HepG2 (cell line): ENCODE measurements around the gene LRTM2. TPM values are rescaled to one million over a fixed set of nuclear protein-coding genes. Genes with fewer than 3 reads are reported as not detected.
A peak's percentile ranks its signal among the peaks of the same experiment; 100 is the strongest.

Experiments used
- ATAC-seq: fragments of 200-7000 bp; cut with Tn5 transposase; 3 replicates; pipeline ENCODE4 v1.9.1; 2020; ENCODE audit warnings: mild to moderate bottlenecking, moderate library complexity
- BruUV-seq: library from RNA; stranded (reverse); fragments of 400-500 nt; replicated peaks from 2 replicates; lab custom pipeline; 2021; lab: Mats Ljungman, UMichigan
- CTCF ChIA-PET: fragments of 300-600 bp; formaldehyde crosslinking; extraction: SDS; loops from one replicate; lab custom pipeline; 2021; ENCODE audit warnings: low total read pairs, inconsistent platforms, low intra/inter-chr PET ratio; lab: Yijun Ruan, JAX
- POLR2A ChIA-PET: fragments of 350-600 bp; sonication (Branson Sonifier 250); formaldehyde crosslinking; loops from one replicate; lab custom pipeline; 2020; ENCODE audit warnings: antibody characterized with exemption, inconsistent platforms; lab: Yijun Ruan, JAX
- DNase-seq: peaks from one replicate; pipeline ENCODE4 v3.0.0-alpha.2; 2015; ENCODE audit warnings: low spot score
- FAIRE-seq: peaks from 3 replicates; lab custom pipeline; 2011; peaks lifted over from hg19 to GRCh38; lab: Jason Lieb, UNC
- H2AFZ ChIP-seq: one replicate; pipeline ENCODE4 v1.6.1; 2011; ENCODE audit warnings: low read length, inconsistent platforms
- H3K27ac ChIP-seq: fragments of 300-600 bp; 3 replicates; pipeline ENCODE4 v1.8.0; 2011; ENCODE audit warnings: mixed run types, mild to moderate bottlenecking, mixed read lengths, low read length, inconsistent platforms; ENCODE audit not compliant: insufficient read depth; ENCODE audit errors: extremely low read length
- H3K27me3 ChIP-seq, 2 experiments: fragments of 200-600 bp in 1 of 2; 2 replicates in 1 of 2; 3 replicates in 1 of 2; pipeline versions ENCODE4 v1.6.0 to v1.8.0; 2011; ENCODE audit warnings: low read length in 2 of 2, mild to moderate bottlenecking in 2 of 2, moderate library complexity in 2 of 2, inconsistent platforms in 1 of 2; ENCODE audit not compliant: insufficient read depth in 2 of 2, control insufficient read depth in 1 of 2
- H3K36me3 ChIP-seq, 2 experiments: fragments of 200-600 bp in 1 of 2; replicated peaks in 1 of 2; 2 replicates in 1 of 2; 3 replicates in 1 of 2; pipeline versions ENCODE4 v1.5.1 to v1.8.0; 2011; ENCODE audit warnings: low read length in 2 of 2, inconsistent platforms in 1 of 2; ENCODE audit not compliant: insufficient read depth in 2 of 2, control insufficient read depth in 1 of 2
- H3K4me1 ChIP-seq: 2 replicates; pipeline ENCODE4 v1.5.1; 2012; ENCODE audit warnings: low read length, inconsistent platforms; ENCODE audit not compliant: insufficient read depth
- H3K4me2 ChIP-seq: 2 replicates; pipeline ENCODE4 v1.6.0; 2011; ENCODE audit warnings: low read depth, low read length, inconsistent platforms
- H3K4me3 ChIP-seq, 3 experiments: fragments of 200-600 bp in 1 of 3; sonication (generic), shearing (Covaris generic) in 1 of 3; replicated peaks in 1 of 3; 2 replicates each; pipeline ENCODE4 v1.5.1; 2011 to 2016; ENCODE audit warnings: low read length in 3 of 3, inconsistent platforms in 2 of 3, low read depth in 2 of 3, mild to moderate bottlenecking in 2 of 3, control low read depth in 1 of 3, mixed read lengths in 1 of 3; ENCODE audit not compliant: insufficient read depth in 1 of 3
- H3K79me2 ChIP-seq: one replicate; pipeline ENCODE4 v1.6.1; 2011; ENCODE audit warnings: low read length, inconsistent platforms; ENCODE audit not compliant: insufficient read depth
- H3K9ac ChIP-seq: 2 replicates; pipeline ENCODE4 v1.6.0; 2011; ENCODE audit warnings: mild to moderate bottlenecking, low read depth, low read length, inconsistent platforms; ENCODE audit not compliant: insufficient read depth
- H3K9me3 ChIP-seq: 2 replicates; pipeline ENCODE4 v1.5.1; 2012; ENCODE audit warnings: mild to moderate bottlenecking, low read length
- H4K20me1 ChIP-seq: 2 replicates; pipeline ENCODE4 v1.6.0; 2011; ENCODE audit warnings: inconsistent platforms, mild to moderate bottlenecking, low read length, moderate library complexity; ENCODE audit not compliant: insufficient read depth
- RARA ChIP-seq: IDR thresholded peaks from 2 replicates; pipeline ENCODE4 v1.6.1; 2016; ENCODE audit warnings: missing genetic modification reagents, missing compliant biosample characterization
- SMARCC2 ChIP-seq: fragments of 450-650 bp; IDR thresholded peaks from 2 replicates; pipeline ENCODE4 v1.6.1; 2017; ENCODE audit warnings: antibody characterized with exemption, mild to moderate bottlenecking
- ZEB1 ChIP-seq: IDR thresholded peaks from 2 replicates; pipeline ENCODE4 v1.6.1; 2012; ENCODE audit warnings: mild to moderate bottlenecking, low read depth, inconsistent platforms; ENCODE audit not compliant: insufficient replicate concordance
- ZNF614 ChIP-seq: IDR thresholded peaks from 2 replicates; pipeline ENCODE4 v1.6.1; 2018; ENCODE audit warnings: missing biosample characterization, missing genetic modification reagents, inconsistent platforms, borderline replicate concordance
- WGBS: methylation state at CpG from one replicate; pipeline ENCODE4 v1.1.6; 2017; ENCODE audit warnings: low lambda C conversion rate; 5-methylcytosine and 5-hydroxymethylcytosine counted together
- in situ Hi-C: cut with HindIII; loops from 2 replicates; pipeline ENCODE4 v1.10.0; 2017; ENCODE audit warnings: low pct_unique_long_range_greater_than_20kb; ENCODE audit not compliant: extremely low pct_ligation_motif_present
- intact Hi-C: fragments of 100-400 bp; cut with micrococcal nuclease; formaldehyde crosslinking; loops from one replicate; pipeline ENCODE4 v1.10.0; 2022; ENCODE audit not compliant: unreplicated experiment
- polyA plus RNA-seq, 8 experiments: library from polyadenylated mRNA; depleted of rRNA in 3 of 8; stranded (reverse) in 7 of 8; unstranded in 1 of 8; fragments of >200 nt; fragmentation: Illumina TruSeq in 4 of 8; extraction: Trizol in 4 of 8; gene quantifications; 2 replicates each; pipeline versions ENCODE4 v1.2.1 to v1.2.3, GENCODE V29; 2011 to 2016; ENCODE audit warnings: low read depth in 4 of 8, missing spikeins in 1 of 8, mixed read lengths in 1 of 8; ENCODE audit not compliant: insufficient read depth in 1 of 8
- total RNA-seq, 5 experiments: library from RNA; depleted of rRNA; stranded (reverse); fragments of >200 nt; fragmentation: Illumina TruSeq; extraction: Trizol; gene quantifications; 2 replicates each; pipeline ENCODE4 v1.2.3, GENCODE V29; 2016; ENCODE audit warnings: low read depth in 1 of 5
- TF ChIP-seq, protein P1 (sequence below): sonication (generic); formaldehyde crosslinking; IDR thresholded peaks from 2 replicates; pipeline ENCODE4 v1.8.0; 2022; ENCODE audit warnings: mild to moderate bottlenecking, missing genetic modification reagents, moderate library complexity
- TF ChIP-seq, protein P2 (sequence below): IDR thresholded peaks from 2 replicates; pipeline ENCODE4 v1.6.1; 2016; ENCODE audit warnings: missing compliant biosample characterization, missing genetic modification reagents, borderline replicate concordance
- TF ChIP-seq, protein P3 (sequence below): sonication (generic); formaldehyde crosslinking; conservative IDR thresholded peaks from 2 replicates; pipeline ENCODE4 v1.4.0; 2020; ENCODE audit warnings: mild to moderate bottlenecking, missing genetic modification reagents, moderate library complexity
- TF ChIP-seq, protein P4 (sequence below): sonication (generic); formaldehyde crosslinking; IDR thresholded peaks from 2 replicates; pipeline ENCODE4 v1.4.0; 2020; ENCODE audit warnings: missing genetic modification reagents
- TF ChIP-seq, protein P5 (sequence below): sonication (generic); formaldehyde crosslinking; IDR thresholded peaks from 2 replicates; pipeline ENCODE4 v1.4.0; 2020; ENCODE audit warnings: mild to moderate bottlenecking, missing genetic modification reagents

The LRTM2 gene
- total and polyA plus RNA-seq, 2 of the 13 experiments (the other 11 are each of a cell fraction or from before 2014, with no cell fraction given), result 0.09 TPM; not detected in 1

DNA sequence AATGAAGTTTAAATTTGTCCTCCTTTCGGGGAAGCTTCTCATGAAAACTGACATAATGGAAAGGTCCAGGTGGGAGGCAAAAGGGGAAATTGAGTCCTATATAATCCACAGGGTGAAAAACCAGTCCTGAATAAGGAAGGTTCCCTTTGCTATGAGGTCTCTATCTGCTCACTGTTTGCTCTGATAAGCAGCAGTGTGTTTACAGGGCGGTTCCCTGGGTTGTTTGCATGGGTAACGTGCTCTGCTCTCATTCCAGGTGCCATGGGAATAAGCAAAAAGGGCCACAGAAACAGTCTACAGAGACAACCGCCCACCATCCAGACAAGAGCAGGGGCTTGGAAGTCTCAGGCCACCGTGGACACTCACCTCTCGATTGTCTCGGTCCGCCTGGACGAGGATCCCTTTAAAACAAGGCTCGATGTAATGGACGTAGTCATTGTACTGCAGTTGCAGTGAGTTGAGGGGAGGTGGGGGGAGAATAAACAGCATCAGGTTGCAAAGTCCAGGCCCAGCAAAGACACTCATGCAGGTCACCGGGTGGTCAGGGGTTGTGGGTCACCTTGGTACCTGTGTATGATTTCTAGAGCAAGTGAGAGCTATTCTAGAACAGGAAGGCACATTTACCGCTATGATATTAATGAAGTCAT lies 65.4 kb downstream of the LRTM2 start:
- Histone ChIP-seq H3K27me3 (peaks cover 6 to 35% of the 10 kb centered on the region in 2 experiments; a peak in 3 of 5 replicates), H3K9ac (no peak overlapping the region), H3K36me3 (no peaks in the 10 kb centered on the region), H3K9me3 (no peaks in the 10 kb centered on the region), H3K4me3 (peak overlapping the region in 2 of 3 experiments; percentile 8 to 48; a peak in 2 of 6 replicates), H3K4me2 (peak overlapping the region; percentile 69), H3K4me1 (peaks cover 23% of the 10 kb centered on the region), H2AFZ (peak overlapping the region; percentile 86), H3K27ac (no peak overlapping the region), H3K79me2 (no peaks in the 10 kb centered on the region), H4K20me1 (no peaks in the 10 kb centered on the region)
- intact Hi-C loops (no loop called here), in situ Hi-C loops (no loop called here)
- ChIA-PET POLR2A (no interaction called here), CTCF (no interaction called here)
- WGBS, result 7% methylated on average over 12 of the region's 13 CpGs
- DNase-seq (peak; percentile 32), FAIRE-seq (no peak), ATAC-seq (peak; percentile 86)
- BruUV-seq, result no TSS peak
- TF ChIP-seq, protein P1, sequence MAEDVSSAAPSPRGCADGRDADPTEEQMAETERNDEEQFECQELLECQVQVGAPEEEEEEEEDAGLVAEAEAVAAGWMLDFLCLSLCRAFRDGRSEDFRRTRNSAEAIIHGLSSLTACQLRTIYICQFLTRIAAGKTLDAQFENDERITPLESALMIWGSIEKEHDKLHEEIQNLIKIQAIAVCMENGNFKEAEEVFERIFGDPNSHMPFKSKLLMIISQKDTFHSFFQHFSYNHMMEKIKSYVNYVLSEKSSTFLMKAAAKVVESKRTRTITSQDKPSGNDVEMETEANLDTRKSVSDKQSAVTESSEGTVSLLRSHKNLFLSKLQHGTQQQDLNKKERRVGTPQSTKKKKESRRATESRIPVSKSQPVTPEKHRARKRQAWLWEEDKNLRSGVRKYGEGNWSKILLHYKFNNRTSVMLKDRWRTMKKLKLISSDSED (CRISPR knock-in tag), result no peak
- no peak for TF ChIP-seq SMARCC2
- TF ChIP-seq, protein P2, sequence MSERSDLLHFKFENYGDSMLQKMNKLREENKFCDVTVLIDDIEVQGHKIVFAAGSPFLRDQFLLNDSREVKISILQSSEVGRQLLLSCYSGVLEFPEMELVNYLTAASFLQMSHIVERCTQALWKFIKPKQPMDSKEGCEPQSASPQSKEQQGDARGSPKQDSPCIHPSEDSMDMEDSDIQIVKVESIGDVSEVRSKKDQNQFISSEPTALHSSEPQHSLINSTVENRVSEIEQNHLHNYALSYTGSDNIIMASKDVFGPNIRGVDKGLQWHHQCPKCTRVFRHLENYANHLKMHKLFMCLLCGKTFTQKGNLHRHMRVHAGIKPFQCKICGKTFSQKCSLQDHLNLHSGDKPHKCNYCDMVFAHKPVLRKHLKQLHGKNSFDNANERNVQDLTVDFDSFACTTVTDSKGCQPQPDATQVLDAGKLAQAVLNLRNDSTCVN, result peak; percentile 87
- TF ChIP-seq, protein P3, sequence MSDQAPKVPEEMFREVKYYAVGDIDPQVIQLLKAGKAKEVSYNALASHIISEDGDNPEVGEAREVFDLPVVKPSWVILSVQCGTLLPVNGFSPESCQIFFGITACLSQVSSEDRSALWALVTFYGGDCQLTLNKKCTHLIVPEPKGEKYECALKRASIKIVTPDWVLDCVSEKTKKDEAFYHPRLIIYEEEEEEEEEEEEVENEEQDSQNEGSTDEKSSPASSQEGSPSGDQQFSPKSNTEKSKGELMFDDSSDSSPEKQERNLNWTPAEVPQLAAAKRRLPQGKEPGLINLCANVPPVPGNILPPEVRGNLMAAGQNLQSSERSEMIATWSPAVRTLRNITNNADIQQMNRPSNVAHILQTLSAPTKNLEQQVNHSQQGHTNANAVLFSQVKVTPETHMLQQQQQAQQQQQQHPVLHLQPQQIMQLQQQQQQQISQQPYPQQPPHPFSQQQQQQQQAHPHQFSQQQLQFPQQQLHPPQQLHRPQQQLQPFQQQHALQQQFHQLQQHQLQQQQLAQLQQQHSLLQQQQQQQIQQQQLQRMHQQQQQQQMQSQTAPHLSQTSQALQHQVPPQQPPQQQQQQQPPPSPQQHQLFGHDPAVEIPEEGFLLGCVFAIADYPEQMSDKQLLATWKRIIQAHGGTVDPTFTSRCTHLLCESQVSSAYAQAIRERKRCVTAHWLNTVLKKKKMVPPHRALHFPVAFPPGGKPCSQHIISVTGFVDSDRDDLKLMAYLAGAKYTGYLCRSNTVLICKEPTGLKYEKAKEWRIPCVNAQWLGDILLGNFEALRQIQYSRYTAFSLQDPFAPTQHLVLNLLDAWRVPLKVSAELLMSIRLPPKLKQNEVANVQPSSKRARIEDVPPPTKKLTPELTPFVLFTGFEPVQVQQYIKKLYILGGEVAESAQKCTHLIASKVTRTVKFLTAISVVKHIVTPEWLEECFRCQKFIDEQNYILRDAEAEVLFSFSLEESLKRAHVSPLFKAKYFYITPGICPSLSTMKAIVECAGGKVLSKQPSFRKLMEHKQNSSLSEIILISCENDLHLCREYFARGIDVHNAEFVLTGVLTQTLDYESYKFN (CRISPR knock-in tag), result peak; percentile 47
- TF ChIP-seq, protein P4, sequence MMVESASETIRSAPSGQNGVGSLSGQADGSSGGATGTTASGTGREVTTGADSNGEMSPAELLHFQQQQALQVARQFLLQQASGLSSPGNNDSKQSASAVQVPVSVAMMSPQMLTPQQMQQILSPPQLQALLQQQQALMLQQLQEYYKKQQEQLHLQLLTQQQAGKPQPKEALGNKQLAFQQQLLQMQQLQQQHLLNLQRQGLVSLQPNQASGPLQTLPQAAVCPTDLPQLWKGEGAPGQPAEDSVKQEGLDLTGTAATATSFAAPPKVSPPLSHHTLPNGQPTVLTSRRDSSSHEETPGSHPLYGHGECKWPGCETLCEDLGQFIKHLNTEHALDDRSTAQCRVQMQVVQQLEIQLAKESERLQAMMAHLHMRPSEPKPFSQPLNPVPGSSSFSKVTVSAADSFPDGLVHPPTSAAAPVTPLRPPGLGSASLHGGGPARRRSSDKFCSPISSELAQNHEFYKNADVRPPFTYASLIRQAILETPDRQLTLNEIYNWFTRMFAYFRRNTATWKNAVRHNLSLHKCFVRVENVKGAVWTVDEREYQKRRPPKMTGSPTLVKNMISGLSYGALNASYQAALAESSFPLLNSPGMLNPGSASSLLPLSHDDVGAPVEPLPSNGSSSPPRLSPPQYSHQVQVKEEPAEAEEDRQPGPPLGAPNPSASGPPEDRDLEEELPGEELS (CRISPR knock-in tag), result peak; percentile 73
- TF ChIP-seq, protein P5, sequence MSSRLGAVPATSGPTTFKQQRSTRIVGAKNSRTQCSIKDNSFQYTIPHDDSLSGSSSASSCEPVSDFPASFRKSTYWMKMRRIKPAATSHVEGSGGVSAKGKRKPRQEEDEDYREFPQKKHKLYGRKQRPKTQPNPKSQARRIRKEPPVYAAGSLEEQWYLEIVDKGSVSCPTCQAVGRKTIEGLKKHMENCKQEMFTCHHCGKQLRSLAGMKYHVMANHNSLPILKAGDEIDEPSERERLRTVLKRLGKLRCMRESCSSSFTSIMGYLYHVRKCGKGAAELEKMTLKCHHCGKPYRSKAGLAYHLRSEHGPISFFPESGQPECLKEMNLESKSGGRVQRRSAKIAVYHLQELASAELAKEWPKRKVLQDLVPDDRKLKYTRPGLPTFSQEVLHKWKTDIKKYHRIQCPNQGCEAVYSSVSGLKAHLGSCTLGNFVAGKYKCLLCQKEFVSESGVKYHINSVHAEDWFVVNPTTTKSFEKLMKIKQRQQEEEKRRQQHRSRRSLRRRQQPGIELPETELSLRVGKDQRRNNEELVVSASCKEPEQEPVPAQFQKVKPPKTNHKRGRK (CRISPR knock-in tag), result no peak
- no peak for TF ChIP-seq ZEB1
- peak; percentile 73; the same call in 1 of the 2 replicates for TF ChIP-seq ZNF614 (CRISPR knock-in tag)
- TF ChIP-seq RARA (CRISPR knock-in tag), result peak; percentile 78
